GM12874 (cell line): ENCODE data around the gene RNU6-9.

ENCODE experiments used
- TF ChIP-seq, protein P1 (sequence below): IDR thresholded peaks from 2 replicates; pipeline ENCODE4 v1.5.1; 2011; ENCODE audit warnings: low read depth, mild to moderate bottlenecking, control low read depth, low read length, moderate library complexity; ENCODE audit not compliant: insufficient read depth

The RNU6-9 gene

DNA sequence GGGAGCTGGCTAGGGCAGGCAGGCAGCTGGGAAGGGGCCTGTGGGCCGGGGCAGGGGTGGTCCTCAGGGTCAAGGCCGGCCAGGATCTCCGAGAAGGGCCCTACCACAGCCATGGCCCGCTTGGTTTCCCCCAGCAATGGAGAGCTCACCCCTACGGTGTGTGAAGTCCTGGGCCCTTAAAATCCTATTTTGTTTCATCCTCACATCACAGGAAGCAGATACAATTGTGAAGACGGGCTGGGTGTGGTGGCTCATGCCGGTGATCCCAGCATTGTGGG is 8.7 kb downstream of the RNU6-9 start:
- TF ChIP-seq, protein P1, sequence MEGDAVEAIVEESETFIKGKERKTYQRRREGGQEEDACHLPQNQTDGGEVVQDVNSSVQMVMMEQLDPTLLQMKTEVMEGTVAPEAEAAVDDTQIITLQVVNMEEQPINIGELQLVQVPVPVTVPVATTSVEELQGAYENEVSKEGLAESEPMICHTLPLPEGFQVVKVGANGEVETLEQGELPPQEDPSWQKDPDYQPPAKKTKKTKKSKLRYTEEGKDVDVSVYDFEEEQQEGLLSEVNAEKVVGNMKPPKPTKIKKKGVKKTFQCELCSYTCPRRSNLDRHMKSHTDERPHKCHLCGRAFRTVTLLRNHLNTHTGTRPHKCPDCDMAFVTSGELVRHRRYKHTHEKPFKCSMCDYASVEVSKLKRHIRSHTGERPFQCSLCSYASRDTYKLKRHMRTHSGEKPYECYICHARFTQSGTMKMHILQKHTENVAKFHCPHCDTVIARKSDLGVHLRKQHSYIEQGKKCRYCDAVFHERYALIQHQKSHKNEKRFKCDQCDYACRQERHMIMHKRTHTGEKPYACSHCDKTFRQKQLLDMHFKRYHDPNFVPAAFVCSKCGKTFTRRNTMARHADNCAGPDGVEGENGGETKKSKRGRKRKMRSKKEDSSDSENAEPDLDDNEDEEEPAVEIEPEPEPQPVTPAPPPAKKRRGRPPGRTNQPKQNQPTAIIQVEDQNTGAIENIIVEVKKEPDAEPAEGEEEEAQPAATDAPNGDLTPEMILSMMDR, result no peak

DNA sequence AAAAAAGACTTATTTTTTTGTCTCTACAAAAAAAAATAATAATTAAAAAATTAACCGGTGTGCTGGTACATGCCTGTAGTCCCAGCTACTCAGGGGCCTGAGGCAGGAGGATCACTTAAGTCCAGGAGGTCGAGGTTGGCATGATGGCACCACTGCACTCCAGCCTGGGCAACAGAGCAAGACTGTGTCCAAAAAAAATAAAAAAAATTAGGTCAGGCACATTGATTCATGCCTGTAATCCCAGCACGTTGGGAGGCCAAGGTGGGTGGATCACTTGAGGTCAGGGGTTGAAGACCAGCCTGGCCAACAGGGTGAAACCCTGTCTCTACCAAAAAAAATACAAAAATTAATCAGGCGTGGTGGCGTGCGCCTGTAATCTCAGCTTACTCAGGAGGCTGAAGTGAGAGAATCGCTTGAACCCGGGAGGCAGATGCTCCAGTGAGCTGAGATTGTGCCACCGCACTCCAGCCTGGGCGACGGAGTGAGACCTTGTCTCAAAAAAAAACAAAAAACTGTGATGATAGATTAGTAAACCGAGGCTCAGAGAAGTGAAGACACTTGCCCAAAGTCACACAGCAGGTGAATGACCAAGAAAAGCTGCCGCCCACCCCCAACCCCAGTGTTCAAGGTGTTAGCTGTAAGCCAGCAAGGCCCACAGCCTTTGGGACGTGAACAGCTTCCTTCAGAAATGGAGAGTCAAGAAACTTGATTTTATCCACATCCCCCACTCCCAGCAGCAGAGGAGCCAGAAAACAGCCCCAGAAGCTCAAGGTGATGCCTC is 9.4 kb downstream of the RNU6-9 start:
- TF ChIP-seq, protein P1, result no peak

DNA sequence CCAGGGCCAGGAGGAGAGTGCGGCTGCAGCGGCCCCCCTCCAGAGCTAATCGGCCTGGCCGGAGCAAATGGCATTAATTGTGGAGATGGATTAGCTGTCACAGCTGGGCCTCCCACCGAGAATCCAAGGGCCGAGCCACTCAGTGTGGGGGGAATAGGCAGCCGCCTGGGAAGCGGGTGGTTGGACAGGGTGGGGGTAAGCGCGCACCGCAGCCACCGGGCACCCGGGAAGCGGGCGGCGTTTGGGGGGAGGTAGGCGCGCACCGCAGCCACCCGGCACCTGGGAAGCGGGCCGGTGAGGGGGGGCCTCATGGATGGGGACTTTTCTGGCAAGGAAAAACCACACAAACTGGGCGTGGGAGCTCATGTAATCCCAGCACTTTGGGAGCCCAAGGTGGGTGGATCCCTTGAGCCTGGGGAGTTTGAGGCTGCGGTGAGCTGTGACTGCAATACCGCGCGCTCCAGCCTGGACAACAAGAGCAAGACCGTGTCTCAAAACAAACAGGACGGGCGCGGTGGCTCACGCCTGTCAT is 10.0 kb downstream of the RNU6-9 start:
- TF ChIP-seq, protein P1, result no peak

DNA sequence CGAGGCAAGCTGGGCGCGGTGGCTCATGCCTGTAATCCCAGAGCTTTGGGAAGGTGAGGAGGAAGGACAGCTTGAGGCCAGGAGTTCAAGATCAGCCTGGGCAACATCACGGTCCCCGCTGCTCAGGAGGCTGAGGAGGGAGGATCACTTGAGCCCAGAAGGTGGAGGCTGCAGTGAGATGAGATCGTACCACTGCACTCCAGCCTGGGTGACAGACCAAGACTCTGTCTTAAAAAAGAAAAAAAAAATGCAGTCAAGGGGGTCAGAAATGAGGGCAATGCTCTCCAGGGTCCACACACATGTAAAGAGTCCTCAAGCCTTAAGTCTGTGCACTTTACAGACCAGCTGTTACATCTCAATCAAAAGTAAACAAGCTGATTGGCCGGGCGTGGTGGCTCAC is 11.3 kb downstream of the RNU6-9 start:
- TF ChIP-seq, protein P1, result no peak

DNA sequence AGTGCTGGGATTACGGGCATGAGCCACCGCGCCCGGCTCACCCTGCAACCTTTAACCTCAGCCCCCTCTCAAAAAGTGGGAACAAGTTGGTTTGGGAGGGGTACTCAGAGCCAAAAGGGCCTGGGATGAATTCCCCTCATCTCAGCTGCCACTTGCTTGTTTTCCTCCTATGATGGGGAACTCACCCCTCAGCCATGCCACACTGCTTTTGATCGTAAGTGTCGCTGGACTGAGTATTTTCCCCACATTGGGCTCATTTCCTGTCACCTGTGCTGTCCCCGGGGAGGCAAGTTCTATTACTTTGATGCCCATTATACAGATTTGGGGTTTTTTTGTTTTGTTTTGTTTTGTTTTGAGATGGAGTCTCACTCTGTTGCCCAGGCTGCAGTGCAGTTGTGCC is 13.2 kb downstream of the RNU6-9 start:
- TF ChIP-seq, protein P1, result no peak

DNA sequence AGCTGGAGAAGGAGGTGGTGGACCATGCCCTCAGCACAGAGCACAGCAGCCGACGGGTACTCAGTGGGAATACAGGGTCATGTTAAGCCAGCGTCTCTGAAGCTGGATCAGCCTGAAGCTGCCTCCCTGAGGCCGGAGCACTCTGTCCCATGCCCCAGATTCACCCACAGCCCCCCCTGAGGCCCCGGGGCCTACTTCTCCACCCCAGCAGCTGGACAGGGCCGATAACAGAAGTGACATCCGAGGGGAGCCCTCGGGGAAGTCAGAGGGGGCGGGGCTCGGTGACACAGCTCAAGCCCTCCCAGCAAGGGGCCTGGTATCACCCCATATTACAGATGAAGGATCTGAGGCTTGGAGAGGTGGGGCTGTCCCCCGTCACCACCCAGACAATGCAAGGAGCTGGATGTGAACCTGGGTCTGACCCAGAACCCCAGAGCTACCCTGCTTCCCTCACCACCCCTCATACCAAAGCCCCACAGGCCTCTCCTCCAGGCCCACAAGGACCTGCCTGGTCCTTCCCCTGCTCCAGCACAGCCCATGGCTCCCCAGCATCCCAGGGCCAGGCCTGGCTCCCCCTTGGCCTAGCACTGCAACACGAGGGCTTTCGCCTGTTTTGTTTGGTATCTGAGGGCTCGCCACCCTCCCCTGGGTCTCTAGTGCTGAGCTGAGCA is 14.0 kb downstream of the RNU6-9 start:
- TF ChIP-seq, protein P1, result no peak

DNA sequence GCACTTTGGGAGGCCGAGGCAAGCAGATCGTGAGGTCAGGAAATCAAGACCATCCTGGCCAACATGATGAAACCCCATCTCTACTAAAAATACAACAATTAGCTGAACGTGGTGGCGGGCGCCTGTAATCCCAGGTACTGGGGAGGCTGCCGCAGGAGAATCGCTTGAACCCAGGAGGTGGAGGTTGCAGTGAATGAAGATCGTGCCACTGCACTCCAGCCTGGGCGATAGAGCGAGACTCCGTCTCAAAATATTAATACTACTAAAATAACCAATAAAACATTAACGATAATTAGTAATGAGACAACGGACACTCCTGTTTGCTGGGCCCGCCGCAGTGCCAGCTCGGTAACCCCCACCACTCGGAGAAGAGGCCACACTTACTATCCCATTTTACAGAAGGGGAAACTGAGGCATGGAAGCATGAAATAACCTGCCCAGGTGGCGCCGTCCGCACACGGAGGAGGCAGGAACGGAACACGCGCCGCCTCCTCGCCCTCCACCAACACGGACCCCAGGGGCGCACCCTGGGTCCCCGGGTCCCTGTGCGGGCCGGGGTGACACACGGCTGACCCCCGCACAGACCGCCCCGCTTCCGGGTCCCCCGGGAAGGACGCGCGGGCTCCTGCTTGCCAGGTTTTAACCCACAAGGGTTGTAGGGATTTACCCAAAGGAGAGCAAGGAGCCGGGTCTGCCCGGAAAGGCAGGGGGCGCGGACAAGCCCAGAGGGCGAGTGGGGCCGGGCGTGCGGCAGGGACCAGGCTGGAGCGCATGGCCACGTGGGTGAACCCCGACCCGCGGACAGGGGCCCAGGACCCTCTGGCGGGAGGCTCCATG is 18.1 kb downstream of the RNU6-9 start:
- TF ChIP-seq, protein P1, result no peak
